Measurements from ENCODE around the gene RNFT2. TPM values are rescaled to one million over a fixed set of nuclear protein-coding genes. Genes with fewer than 3 reads are reported as not detected.

Gene RNFT2
- total RNA-seq (2014; rRNA removed) (12.6 and 15.8 TPM in 2 replicates), Bru-seq, nascent RNA (percentile 51 among the genes with signal in this experiment), BruChase-seq, experiment 1, labeled RNA remaining after a 6-hour chase (percentile 46 among the genes with signal in this experiment), BruChase-seq, experiment 2, labeled RNA remaining after a 2-hour chase (percentile 41 among the genes with signal in this experiment)
- long read RNA-seq, partial matches to known transcripts, result 2 of 12 reads
- long read RNA-seq, other reads (novel, unspliced or antisense), result 10 of 12 reads

- ATAC-seq, result peak; percentile 88
- CTCF ChIA-PET, result interaction anchor here (0.6 kb wide), 1 partner anchor 14 kb away, joined by 4 read pairs; no protein-coding TSS in a partner anchor
- Histone ChIP-seq H3K79me2 (ENCODE audit: low read length) (peaks cover 40% of the 10 kb centered on the region), H3K4me2 (ENCODE audit: low read length) (peak within 1 kb of the TSS; percentile 99), H3K36me3 (ENCODE audit: low read depth, low read length) (peaks cover 11% of the 10 kb centered on the region), H3K27me3 (ENCODE audit: low read length) (no peaks in the 10 kb centered on the region), H4K20me1 (ENCODE audit: low read length) (peaks cover 12% of the 10 kb centered on the region), H3K4me1 (ENCODE audit: insufficient read depth, low read length) (peaks cover 35% of the 10 kb centered on the region), H3K9me3 (ENCODE audit: low read length) (no peaks in the 10 kb centered on the region), H3K9me2 (replicated peaks; ENCODE audit: low read length) (no peaks in the 10 kb centered on the region), H2AFZ (ENCODE audit: low read length) (peak within 1 kb of the TSS; percentile 84), H3F3A (ENCODE audit: low read length, unreplicated experiment) (no peaks in the 10 kb centered on the region), H3K27ac (ENCODE audit: low read length) (no peak within 1 kb of the TSS), H3K4me3 (ENCODE audit: low read length) (peak within 1 kb of the TSS; percentile 97), H3K9ac (ENCODE audit: low read length) (peak within 1 kb of the TSS; percentile 79)
- intact Hi-C loops (cut with micrococcal nuclease), result loop anchor here (1.0 to 5.0 kb wide), 5 partner anchors 81 to 219 kb away; no protein-coding TSS in a partner anchor
- BruUV-seq (replicated peaks), result TSS peak; percentile 81
- TF ChIP-seq EZH2phosphoT487 (IDR thresholded peaks at IDR 0.05; ENCODE audit: borderline replicate concordance, low read length) (no peak), CTCF (conservative IDR thresholded peaks at IDR 0.05; ENCODE audit: low read depth, low read length) (0 out of 2 replicates have a peak, but pooled peaks have one; percentile 21)
- peak; percentile 99 for DNase-seq
- POLR2A ChIA-PET (ENCODE audit: unreplicated experiment), result no interaction called here
Measured at GRCh38 chr12:116737774-116738657, at the start of gene RNFT2, which contains the start of gene SPRING1. RNFT2 (plus strand) TSS chr12:116738315; CDS start chr12:116740498, 2,183 bp downstream. SPRING1 (minus strand) TSS chr12:116738069; CDS start chr12:116737900, 169 bp downstream.

DNA sequence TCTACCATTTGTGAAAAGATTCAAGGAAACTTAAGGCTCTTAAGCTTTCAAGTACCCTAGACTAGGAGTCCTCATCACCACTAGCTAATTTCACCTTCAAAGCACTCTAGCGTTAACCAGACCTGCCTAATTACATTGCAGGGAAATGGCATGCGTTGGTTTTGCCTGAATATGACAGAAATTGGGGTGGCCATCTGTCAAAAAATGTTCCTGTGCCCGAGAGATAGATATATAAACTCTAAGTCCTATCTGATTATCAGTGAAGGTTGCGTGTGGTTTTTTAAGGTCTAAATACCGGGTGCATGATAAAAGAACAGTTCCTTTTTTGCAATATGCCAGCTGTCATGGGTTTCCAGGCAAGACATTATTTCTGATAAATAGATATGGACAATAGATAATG is 48.6 kb upstream of the RNFT2 start:
- intact Hi-C loops (cut with micrococcal nuclease), result no loop called here
- H3F3A ChIP-seq (ENCODE audit: low read length, unreplicated experiment), result no peaks in the 10 kb centered on the region
- TF ChIP-seq CTCF (conservative IDR thresholded peaks at IDR 0.05; ENCODE audit: low read depth, low read length) (no peak), EZH2phosphoT487 (IDR thresholded peaks at IDR 0.05; ENCODE audit: borderline replicate concordance, low read length) (no peak), EZH2 (IDR thresholded peaks at IDR 0.05; ENCODE audit: low read length, unreplicated experiment) (no peak)
- H3K4me3 ChIP-seq (ENCODE audit: low read length), result no peak overlapping the region
- no peaks in the 10 kb centered on the region for H3K36me3 ChIP-seq (ENCODE audit: low read depth, low read length)
- H3K4me2 ChIP-seq (ENCODE audit: low read length), result no peak overlapping the region
- H3K27ac ChIP-seq (ENCODE audit: low read length), result no peak overlapping the region
- POLR2A ChIA-PET (ENCODE audit: unreplicated experiment), result interaction anchor here (0.6 kb wide), 1 partner anchor 686 kb away, joined by 7 read pairs; no protein-coding TSS in a partner anchor
- no peaks in the 10 kb centered on the region for H3K4me1 ChIP-seq (ENCODE audit: insufficient read depth, low read length)
- H3K27me3 ChIP-seq (ENCODE audit: low read length), result no peaks in the 10 kb centered on the region
- no peaks in the 10 kb centered on the region for H3K9me3 ChIP-seq (ENCODE audit: low read length)
- H3K79me2 ChIP-seq (ENCODE audit: low read length), result no peaks in the 10 kb centered on the region
- CTCF ChIA-PET, result no interaction called here
- no peak overlapping the region for H3K9ac ChIP-seq (ENCODE audit: low read length)
- no peak overlapping the region for H2AFZ ChIP-seq (ENCODE audit: low read length)
- no peak for DNase-seq
- BruUV-seq (replicated peaks), result no TSS peak
- ATAC-seq, result no peak
- no peaks in the 10 kb centered on the region for H3K9me2 ChIP-seq (replicated peaks; ENCODE audit: low read length)
- no peaks in the 10 kb centered on the region for H4K20me1 ChIP-seq (ENCODE audit: low read length)

Data from PC-3 (cell line).